HL-60 (cell line): ENCODE data around the gene ANXA2.

Source experiments
- CTCF ChIP-seq: IDR thresholded peaks from one replicate; pipeline ENCODE4 v1.5.1; 2011; ENCODE audit warnings: low read length, control low read depth, inconsistent platforms; ENCODE audit not compliant: insufficient read depth
- GABPA ChIP-seq: IDR thresholded peaks from 2 replicates; pipeline ENCODE4 v1.6.1; 2012; ENCODE audit warnings: low read depth
- POLR2AphosphoS5 ChIP-seq: IDR thresholded peaks from 2 replicates; pipeline ENCODE4 v1.6.1; 2012; ENCODE audit warnings: low read depth
- REST ChIP-seq: IDR thresholded peaks from 2 replicates; pipeline ENCODE4 v1.6.1; 2012; ENCODE audit warnings: low read depth; ENCODE audit not compliant: insufficient replicate concordance

- TF ChIP-seq CTCF, result no peak
- no peak for TF ChIP-seq GABPA
- no peak for TF ChIP-seq REST
- no peak for TF ChIP-seq POLR2AphosphoS5
Measured at GRCh38 chr15:60444289-60444912, 46.6 kb upstream of the ANXA2 start.
